ENCODE results near the gene XAGE2.
A peak's percentile ranks its signal among the peaks of the same experiment; 100 is the strongest.
"Not testable (repeated sequence)": the region's sequence is repeated elsewhere in the genome, so short reads cannot be mapped to it uniquely, and the experiment has no call there.

The XAGE2 gene

DNA sequence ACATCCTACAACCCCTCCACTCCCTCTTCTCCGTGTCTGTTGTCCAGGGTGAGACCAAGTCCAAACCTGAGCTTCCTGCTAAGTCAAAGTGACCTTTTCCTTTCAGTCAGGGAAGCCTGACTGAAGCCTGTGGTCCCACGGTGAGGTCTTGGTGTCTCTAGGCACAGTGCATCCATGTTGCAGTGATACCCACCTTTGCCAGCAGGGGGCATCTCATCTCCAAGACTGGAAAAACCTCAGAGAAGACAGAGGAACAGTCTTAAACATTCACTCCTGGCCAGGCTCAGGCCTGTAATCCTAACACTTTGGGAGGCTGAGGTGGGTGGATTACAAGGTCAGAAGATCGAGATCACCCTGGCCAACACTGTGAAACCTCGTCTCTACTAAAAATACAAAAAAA lies 23.4 kb upstream of the XAGE2 start:
- H3K79me2 ChIP-seq (ENCODE audit: insufficient read depth, low read length); H3K4me1 ChIP-seq (ENCODE audit: insufficient read depth, low read length, poor library complexity, severe bottlenecking); H2AFZ ChIP-seq (ENCODE audit: low read length); H3K27me3 ChIP-seq (ENCODE audit: insufficient read depth, low read length, poor library complexity, severe bottlenecking); H3K36me3 ChIP-seq (ENCODE audit: insufficient read depth, low read length); H3K4me3 ChIP-seq (ENCODE audit: low read length, poor library complexity, severe bottlenecking); H3K4me2 ChIP-seq (ENCODE audit: low read depth, low read length, poor library complexity, severe bottlenecking); H3K9me3 ChIP-seq (ENCODE audit: insufficient read depth, low read depth, low read length); H4K20me1 ChIP-seq (ENCODE audit: insufficient read depth, low read length, poor library complexity, severe bottlenecking); H3K9ac ChIP-seq (ENCODE audit: low read depth, low read length, poor library complexity, severe bottlenecking); H3K9me2 ChIP-seq (replicated peaks; ENCODE audit: low read depth, low read length); H3F3A ChIP-seq (ENCODE audit: low read depth): not testable (repeated sequence)
- TF ChIP-seq, protein P1, sequence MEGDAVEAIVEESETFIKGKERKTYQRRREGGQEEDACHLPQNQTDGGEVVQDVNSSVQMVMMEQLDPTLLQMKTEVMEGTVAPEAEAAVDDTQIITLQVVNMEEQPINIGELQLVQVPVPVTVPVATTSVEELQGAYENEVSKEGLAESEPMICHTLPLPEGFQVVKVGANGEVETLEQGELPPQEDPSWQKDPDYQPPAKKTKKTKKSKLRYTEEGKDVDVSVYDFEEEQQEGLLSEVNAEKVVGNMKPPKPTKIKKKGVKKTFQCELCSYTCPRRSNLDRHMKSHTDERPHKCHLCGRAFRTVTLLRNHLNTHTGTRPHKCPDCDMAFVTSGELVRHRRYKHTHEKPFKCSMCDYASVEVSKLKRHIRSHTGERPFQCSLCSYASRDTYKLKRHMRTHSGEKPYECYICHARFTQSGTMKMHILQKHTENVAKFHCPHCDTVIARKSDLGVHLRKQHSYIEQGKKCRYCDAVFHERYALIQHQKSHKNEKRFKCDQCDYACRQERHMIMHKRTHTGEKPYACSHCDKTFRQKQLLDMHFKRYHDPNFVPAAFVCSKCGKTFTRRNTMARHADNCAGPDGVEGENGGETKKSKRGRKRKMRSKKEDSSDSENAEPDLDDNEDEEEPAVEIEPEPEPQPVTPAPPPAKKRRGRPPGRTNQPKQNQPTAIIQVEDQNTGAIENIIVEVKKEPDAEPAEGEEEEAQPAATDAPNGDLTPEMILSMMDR (conservative IDR thresholded peaks at IDR 0.05; ENCODE audit: low read length): peak; percentile 48

DNA sequence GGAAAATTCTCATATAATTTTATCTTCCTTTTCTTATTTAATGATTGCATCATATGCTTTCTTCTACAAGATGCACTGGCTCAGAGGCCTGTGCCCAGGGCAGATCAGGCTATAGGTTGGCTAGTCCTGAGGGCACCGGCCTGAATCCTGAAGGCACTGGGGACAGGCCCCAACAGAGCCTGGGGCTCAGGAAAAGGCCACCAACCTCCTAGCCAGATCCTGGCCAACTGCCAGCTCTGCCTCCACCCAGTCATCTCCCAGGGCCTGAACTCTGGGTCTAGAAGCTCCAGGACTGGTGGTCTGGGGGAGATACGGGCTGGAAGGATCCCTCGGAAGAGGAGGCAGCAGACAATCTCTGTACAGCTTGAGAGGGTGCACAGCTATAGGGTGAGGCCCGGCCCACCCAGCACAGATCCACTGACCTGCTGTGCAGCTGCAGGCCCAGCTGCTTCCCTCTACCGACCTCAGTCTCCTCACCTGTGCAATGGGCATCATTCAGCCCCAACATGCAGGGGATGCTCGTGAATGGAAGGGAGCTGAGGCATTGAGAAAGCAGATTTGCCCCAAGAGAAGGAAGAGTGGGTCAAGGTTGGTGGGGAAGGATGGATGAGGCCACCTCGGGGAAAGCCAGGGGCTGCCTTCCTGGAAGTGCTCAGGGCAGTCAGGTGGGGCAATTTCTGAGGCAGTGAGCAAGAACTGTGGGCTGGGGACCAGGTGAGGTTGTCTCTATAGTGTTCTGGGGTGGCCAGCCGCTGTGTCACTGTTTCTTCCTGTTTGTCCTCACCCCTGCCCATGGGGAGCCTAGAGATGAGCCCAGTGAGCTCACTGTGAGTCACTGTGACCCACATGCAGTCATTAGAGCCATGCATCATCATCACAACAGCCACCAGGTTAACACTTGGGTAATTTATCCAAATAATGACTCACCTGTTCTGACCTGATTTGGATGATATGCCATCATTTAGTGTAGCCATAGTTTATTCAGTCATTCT lies 22.4 kb upstream of the XAGE2 start:
- Histone ChIP-seq H3F3A (ENCODE audit: low read depth) (no peaks in the 10 kb centered on the region), H3K9me2 (replicated peaks; ENCODE audit: low read depth, low read length) (no peaks in the 10 kb centered on the region), H3K4me2 (ENCODE audit: low read depth, low read length, poor library complexity, severe bottlenecking) (no peak overlapping the region), H3K4me3 (ENCODE audit: low read length, poor library complexity, severe bottlenecking) (no peak overlapping the region), H4K20me1 (ENCODE audit: insufficient read depth, low read length, poor library complexity, severe bottlenecking) (no peaks in the 10 kb centered on the region), H3K9ac (ENCODE audit: low read depth, low read length, poor library complexity, severe bottlenecking) (no peak overlapping the region), H3K36me3 (ENCODE audit: insufficient read depth, low read length) (no peaks in the 10 kb centered on the region), H2AFZ (ENCODE audit: low read length) (no peak overlapping the region), H3K9me3 (ENCODE audit: insufficient read depth, low read depth, low read length) (no peaks in the 10 kb centered on the region), H3K27me3 (ENCODE audit: insufficient read depth, low read length, poor library complexity, severe bottlenecking) (no peaks in the 10 kb centered on the region), H3K4me1 (ENCODE audit: insufficient read depth, low read length, poor library complexity, severe bottlenecking) (no peaks in the 10 kb centered on the region), H3K79me2 (ENCODE audit: insufficient read depth, low read length) (no peaks in the 10 kb centered on the region)
- no peak for TF ChIP-seq EZH2phosphoT487 (IDR thresholded peaks at IDR 0.05; ENCODE audit: borderline replicate concordance)
- TF ChIP-seq, protein P1 (conservative IDR thresholded peaks at IDR 0.05; ENCODE audit: low read length): no peak

GRCh38 chrX:52349681-52350080 lies 19.1 kb upstream of the XAGE2 start:
- no peaks in the 10 kb centered on the region for H3F3A ChIP-seq (ENCODE audit: low read depth)
- H3K4me1 ChIP-seq (ENCODE audit: insufficient read depth, low read length, poor library complexity, severe bottlenecking): no peaks in the 10 kb centered on the region
- no peaks in the 10 kb centered on the region for H3K9me3 ChIP-seq (ENCODE audit: insufficient read depth, low read depth, low read length)
- H3K4me2 ChIP-seq (ENCODE audit: low read depth, low read length, poor library complexity, severe bottlenecking): no peak overlapping the region
- TF ChIP-seq EZH2phosphoT487 (IDR thresholded peaks at IDR 0.05; ENCODE audit: borderline replicate concordance): no peak
- TF ChIP-seq, protein P1 (conservative IDR thresholded peaks at IDR 0.05; ENCODE audit: low read length): no peak
- H3K27me3 ChIP-seq (ENCODE audit: insufficient read depth, low read length, poor library complexity, severe bottlenecking): no peaks in the 10 kb centered on the region
- H4K20me1 ChIP-seq (ENCODE audit: insufficient read depth, low read length, poor library complexity, severe bottlenecking): no peaks in the 10 kb centered on the region
- H2AFZ ChIP-seq (ENCODE audit: low read length): no peak overlapping the region
- H3K36me3 ChIP-seq (ENCODE audit: insufficient read depth, low read length): no peaks in the 10 kb centered on the region
- H3K4me3 ChIP-seq (ENCODE audit: low read length, poor library complexity, severe bottlenecking): no peak overlapping the region
- H3K9ac ChIP-seq (ENCODE audit: low read depth, low read length, poor library complexity, severe bottlenecking): no peak overlapping the region
- no peaks in the 10 kb centered on the region for H3K9me2 ChIP-seq (replicated peaks; ENCODE audit: low read depth, low read length)
- H3K79me2 ChIP-seq (ENCODE audit: insufficient read depth, low read length): no peaks in the 10 kb centered on the region

Measured in Loucy (cell line).